ENCODE results near the gene EXOC4.
A peak's percentile ranks its signal among the peaks of the same experiment; 100 is the strongest.

EXOC4 gene

GRCh38 chr7:133664528-133664927, 411.6 kb downstream of the EXOC4 start:
- H3K4me1 ChIP-seq (ENCODE audit: control insufficient read depth, insufficient read depth, low read length): no peaks in the 10 kb centered on the region
- H3K36me3 ChIP-seq (ENCODE audit: control insufficient read depth, insufficient read depth, low read length): no peaks in the 10 kb centered on the region
- H3K27ac ChIP-seq (ENCODE audit: low read depth, low read length): peak overlapping the region; percentile 25; the same call in 1 of the 2 replicates
- H3K4me3 ChIP-seq (ENCODE audit: low read depth, low read length): no peak overlapping the region
- no peaks in the 10 kb centered on the region for H3K27me3 ChIP-seq (ENCODE audit: control insufficient read depth, insufficient read depth, low read length)
- H3K9me3 ChIP-seq (ENCODE audit: control insufficient read depth, insufficient read depth, low read depth, low read length): no peaks in the 10 kb centered on the region
- no peak overlapping the region for H3K9ac ChIP-seq (ENCODE audit: low read length)

GRCh38 chr7:133668296-133669060, 415.6 kb downstream of the EXOC4 start:
- no peaks in the 10 kb centered on the region for H3K9me3 ChIP-seq (ENCODE audit: control insufficient read depth, insufficient read depth, low read depth, low read length)
- H3K4me1 ChIP-seq (ENCODE audit: control insufficient read depth, insufficient read depth, low read length): no peaks in the 10 kb centered on the region
- no peaks in the 10 kb centered on the region for H3K36me3 ChIP-seq (ENCODE audit: control insufficient read depth, insufficient read depth, low read length)
- no peaks in the 10 kb centered on the region for H3K27me3 ChIP-seq (ENCODE audit: control insufficient read depth, insufficient read depth, low read length)
- no peak overlapping the region for H3K27ac ChIP-seq (ENCODE audit: low read depth, low read length)
- H3K4me3 ChIP-seq (ENCODE audit: low read depth, low read length): no peak overlapping the region
- no peak overlapping the region for H3K9ac ChIP-seq (ENCODE audit: low read length)

- Histone ChIP-seq H3K4me1 (ENCODE audit: control insufficient read depth, insufficient read depth, low read length) (no peaks in the 10 kb centered on the region), H3K36me3 (ENCODE audit: control insufficient read depth, insufficient read depth, low read length) (no peaks in the 10 kb centered on the region), H3K4me3 (ENCODE audit: low read depth, low read length) (no peak overlapping the region), H3K9me3 (ENCODE audit: control insufficient read depth, insufficient read depth, low read depth, low read length) (no peaks in the 10 kb centered on the region), H3K27me3 (ENCODE audit: control insufficient read depth, insufficient read depth, low read length) (no peaks in the 10 kb centered on the region), H3K9ac (ENCODE audit: low read length) (no peak overlapping the region), H3K27ac (ENCODE audit: low read depth, low read length) (no peak overlapping the region)
These were observed 416.2 kb downstream of the EXOC4 start for GRCh38 chr7:133669061-133669455.

- Histone ChIP-seq H3K9me3 (ENCODE audit: control insufficient read depth, insufficient read depth, low read depth, low read length) (no peaks in the 10 kb centered on the region), H3K36me3 (ENCODE audit: control insufficient read depth, insufficient read depth, low read length) (no peaks in the 10 kb centered on the region), H3K27ac (ENCODE audit: low read depth, low read length) (no peak overlapping the region), H3K4me1 (ENCODE audit: control insufficient read depth, insufficient read depth, low read length) (no peaks in the 10 kb centered on the region), H3K4me3 (ENCODE audit: low read depth, low read length) (no peak overlapping the region), H3K27me3 (ENCODE audit: control insufficient read depth, insufficient read depth, low read length) (no peaks in the 10 kb centered on the region), H3K9ac (ENCODE audit: low read length) (no peak overlapping the region)
These were observed 417.4 kb downstream of the EXOC4 start for GRCh38 chr7:133670250-133670649.

GRCh38 chr7:133672866-133673265, 420.0 kb downstream of the EXOC4 start:
- H3K4me1 ChIP-seq (ENCODE audit: control insufficient read depth, insufficient read depth, low read length): no peaks in the 10 kb centered on the region
- no peak overlapping the region for H3K27ac ChIP-seq (ENCODE audit: low read depth, low read length)
- no peak overlapping the region for H3K9ac ChIP-seq (ENCODE audit: low read length)
- no peaks in the 10 kb centered on the region for H3K9me3 ChIP-seq (ENCODE audit: control insufficient read depth, insufficient read depth, low read depth, low read length)
- no peaks in the 10 kb centered on the region for H3K27me3 ChIP-seq (ENCODE audit: control insufficient read depth, insufficient read depth, low read length)
- H3K4me3 ChIP-seq (ENCODE audit: low read depth, low read length): no peak overlapping the region
- no peaks in the 10 kb centered on the region for H3K36me3 ChIP-seq (ENCODE audit: control insufficient read depth, insufficient read depth, low read length)

- Histone ChIP-seq H3K9me3 (ENCODE audit: control insufficient read depth, insufficient read depth, low read depth, low read length) (no peaks in the 10 kb centered on the region), H3K27ac (ENCODE audit: low read depth, low read length) (no peak overlapping the region), H3K27me3 (ENCODE audit: control insufficient read depth, insufficient read depth, low read length) (no peaks in the 10 kb centered on the region), H3K9ac (ENCODE audit: low read length) (no peak overlapping the region), H3K36me3 (ENCODE audit: control insufficient read depth, insufficient read depth, low read length) (no peaks in the 10 kb centered on the region), H3K4me3 (ENCODE audit: low read depth, low read length) (no peak overlapping the region), H3K4me1 (ENCODE audit: control insufficient read depth, insufficient read depth, low read length) (no peaks in the 10 kb centered on the region)
These were observed 421.3 kb downstream of the EXOC4 start for GRCh38 chr7:133674079-133674763.

GRCh38 chr7:133675510-133676218, 422.8 kb downstream of the EXOC4 start:
- H3K4me1 ChIP-seq (ENCODE audit: control insufficient read depth, insufficient read depth, low read length): peaks cover 5% of the 10 kb centered on the region
- no peak overlapping the region for H3K4me3 ChIP-seq (ENCODE audit: low read depth, low read length)
- H3K27me3 ChIP-seq (ENCODE audit: control insufficient read depth, insufficient read depth, low read length): no peaks in the 10 kb centered on the region
- H3K27ac ChIP-seq (ENCODE audit: low read depth, low read length): no peak overlapping the region
- H3K9me3 ChIP-seq (ENCODE audit: control insufficient read depth, insufficient read depth, low read depth, low read length): no peaks in the 10 kb centered on the region
- no peak overlapping the region for H3K9ac ChIP-seq (ENCODE audit: low read length)
- H3K36me3 ChIP-seq (ENCODE audit: control insufficient read depth, insufficient read depth, low read length): no peaks in the 10 kb centered on the region

- no peaks in the 10 kb centered on the region for H3K36me3 ChIP-seq (ENCODE audit: control insufficient read depth, insufficient read depth, low read length)
- no peak overlapping the region for H3K9ac ChIP-seq (ENCODE audit: low read length)
- H3K9me3 ChIP-seq (ENCODE audit: control insufficient read depth, insufficient read depth, low read depth, low read length): no peaks in the 10 kb centered on the region
- H3K27ac ChIP-seq (ENCODE audit: low read depth, low read length): no peak overlapping the region
- H3K27me3 ChIP-seq (ENCODE audit: control insufficient read depth, insufficient read depth, low read length): no peaks in the 10 kb centered on the region
- H3K4me1 ChIP-seq (ENCODE audit: control insufficient read depth, insufficient read depth, low read length): peaks cover 11% of the 10 kb centered on the region
- no peak overlapping the region for H3K4me3 ChIP-seq (ENCODE audit: low read depth, low read length)
These were observed 424.0 kb downstream of the EXOC4 start for GRCh38 chr7:133676805-133677370.

GRCh38 chr7:133678137-133678814, 425.4 kb downstream of the EXOC4 start:
- Histone ChIP-seq H3K27me3 (ENCODE audit: control insufficient read depth, insufficient read depth, low read length) (no peaks in the 10 kb centered on the region), H3K27ac (ENCODE audit: low read depth, low read length) (no peak overlapping the region), H3K9me3 (ENCODE audit: control insufficient read depth, insufficient read depth, low read depth, low read length) (no peaks in the 10 kb centered on the region), H3K9ac (ENCODE audit: low read length) (no peak overlapping the region), H3K4me1 (ENCODE audit: control insufficient read depth, insufficient read depth, low read length) (peaks cover 16% of the 10 kb centered on the region), H3K4me3 (ENCODE audit: low read depth, low read length) (no peak overlapping the region), H3K36me3 (ENCODE audit: control insufficient read depth, insufficient read depth, low read length) (no peaks in the 10 kb centered on the region)

GRCh38 chr7:133679977-133680376, 427.1 kb downstream of the EXOC4 start:
- H3K9ac ChIP-seq (ENCODE audit: low read length): no peak overlapping the region
- H3K36me3 ChIP-seq (ENCODE audit: control insufficient read depth, insufficient read depth, low read length): no peaks in the 10 kb centered on the region
- no peak overlapping the region for H3K4me3 ChIP-seq (ENCODE audit: low read depth, low read length)
- no peaks in the 10 kb centered on the region for H3K27me3 ChIP-seq (ENCODE audit: control insufficient read depth, insufficient read depth, low read length)
- peaks cover 16% of the 10 kb centered on the region for H3K4me1 ChIP-seq (ENCODE audit: control insufficient read depth, insufficient read depth, low read length)
- no peak overlapping the region for H3K27ac ChIP-seq (ENCODE audit: low read depth, low read length)
- H3K9me3 ChIP-seq (ENCODE audit: control insufficient read depth, insufficient read depth, low read depth, low read length): no peaks in the 10 kb centered on the region

All from HUES6 (cell line).